Nephron (organoid): Measurements from ENCODE around the gene CLTCL1.
"Not testable (repeated sequence)": the region's sequence is repeated elsewhere in the genome, so short reads cannot be mapped to it uniquely, and the experiment has no call there.

ENCODE experiments used
- H3K27ac Mint-ChIP-seq, 3 experiments: 2 replicates each; pipeline ENCODE4 v1.8.0; 2020; ENCODE audit warnings: mixed read lengths in 3 of 3, mild to moderate bottlenecking in 2 of 3, moderate library complexity in 1 of 3
- H3K27me3 Mint-ChIP-seq: 2 replicates; pipeline ENCODE4 v1.8.0; 2021; ENCODE audit warnings: low read depth, mild to moderate bottlenecking, moderate library complexity, mixed read lengths
- H3K36me3 Mint-ChIP-seq: 2 replicates; pipeline ENCODE4 v1.8.0; 2020; ENCODE audit warnings: low read depth, mixed read lengths
- H3K4me1 Mint-ChIP-seq: 2 replicates; pipeline ENCODE4 v1.8.0; 2020; ENCODE audit warnings: mixed read lengths
- H3K4me3 Mint-ChIP-seq, 3 experiments: 2 replicates each; pipeline ENCODE4 v1.8.0; 2020; ENCODE audit warnings: mild to moderate bottlenecking in 3 of 3, mixed read lengths in 3 of 3, moderate library complexity in 2 of 3
- H3K9me3 Mint-ChIP-seq: 2 replicates; pipeline ENCODE4 v1.8.0; 2020; ENCODE audit warnings: mixed read lengths
- CTCF ChIP-seq, 3 experiments: fragments of 200-600 bp; sonication (generic); IDR thresholded peaks; one replicate each; pipeline ENCODE4 v1.5.0; 2021; ENCODE audit warnings: antibody characterized with exemption in 3 of 3; ENCODE audit not compliant: unreplicated experiment in 3 of 3

CLTCL1 gene

GRCh38 chr22:19168088-19168890 lies 123.2 kb downstream of the CLTCL1 start:
- H3K36me3 Mint-ChIP-seq = no peaks in the 10 kb centered on the region
- H3K4me3 Mint-ChIP-seq = peak overlapping the region; percentile 22 to 57 (median 29)
- peaks cover 74% of the 10 kb centered on the region for H3K27me3 Mint-ChIP-seq
- no peak for TF ChIP-seq CTCF (IDR thresholded peaks at IDR 0.05; ENCODE audit: unreplicated experiment in 3 of 3)
- H3K27ac Mint-ChIP-seq = no peak overlapping the region
- no peaks in the 10 kb centered on the region for H3K9me3 Mint-ChIP-seq
- peaks cover 21% of the 10 kb centered on the region for H3K4me1 Mint-ChIP-seq

GRCh38 chr22:19167106-19167869 lies 124.2 kb downstream of the CLTCL1 start:
- H3K36me3 Mint-ChIP-seq = no peaks in the 10 kb centered on the region
- peaks cover 11% of the 10 kb centered on the region for H3K4me1 Mint-ChIP-seq
- H3K27ac Mint-ChIP-seq = no peak overlapping the region
- H3K9me3 Mint-ChIP-seq = no peaks in the 10 kb centered on the region
- H3K4me3 Mint-ChIP-seq = peak overlapping the region in 2 of 3 experiments; percentile 23 to 44
- peaks cover 71% of the 10 kb centered on the region for H3K27me3 Mint-ChIP-seq
- no peak for TF ChIP-seq CTCF (IDR thresholded peaks at IDR 0.05; ENCODE audit: unreplicated experiment in 3 of 3)

GRCh38 chr22:19166421-19166820 lies 125.1 kb downstream of the CLTCL1 start:
- Mint-ChIP-seq H3K4me3 (no peak overlapping the region), H3K4me1 (peaks cover 7% of the 10 kb centered on the region), H3K36me3 (no peaks in the 10 kb centered on the region), H3K27me3 (peaks cover 71% of the 10 kb centered on the region), H3K27ac (no peak overlapping the region), H3K9me3 (no peaks in the 10 kb centered on the region)
- no peak for TF ChIP-seq CTCF (IDR thresholded peaks at IDR 0.05; ENCODE audit: unreplicated experiment in 3 of 3)

DNA sequence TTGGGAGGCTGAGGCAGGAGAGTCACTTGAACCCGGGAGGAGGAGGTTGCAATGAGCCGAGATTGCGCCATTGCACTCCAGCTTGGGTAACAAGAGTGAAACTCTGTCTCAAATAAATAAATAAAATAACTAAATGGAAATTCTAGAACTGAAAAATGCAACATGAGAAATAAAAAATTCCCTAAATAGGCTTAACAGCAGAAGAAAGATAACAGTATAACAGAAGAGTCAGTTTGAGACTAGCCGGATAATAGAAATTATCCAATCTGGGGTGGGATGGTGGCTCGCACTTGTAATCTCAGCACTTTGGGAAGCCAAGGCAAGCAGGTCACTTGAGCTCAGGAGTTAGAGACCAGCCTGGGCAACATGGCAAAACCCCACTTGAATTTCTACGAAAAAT lies 127.1 kb downstream of the CLTCL1 start:
- Mint-ChIP-seq H3K27ac (no peak overlapping the region), H3K9me3 (no peaks in the 10 kb centered on the region), H3K4me3 (no peak overlapping the region), H3K4me1 (no peaks in the 10 kb centered on the region), H3K27me3 (peaks cover 59% of the 10 kb centered on the region), H3K36me3 (no peaks in the 10 kb centered on the region)
- TF ChIP-seq CTCF (IDR thresholded peaks at IDR 0.05; ENCODE audit: unreplicated experiment in 3 of 3) = no peak

DNA sequence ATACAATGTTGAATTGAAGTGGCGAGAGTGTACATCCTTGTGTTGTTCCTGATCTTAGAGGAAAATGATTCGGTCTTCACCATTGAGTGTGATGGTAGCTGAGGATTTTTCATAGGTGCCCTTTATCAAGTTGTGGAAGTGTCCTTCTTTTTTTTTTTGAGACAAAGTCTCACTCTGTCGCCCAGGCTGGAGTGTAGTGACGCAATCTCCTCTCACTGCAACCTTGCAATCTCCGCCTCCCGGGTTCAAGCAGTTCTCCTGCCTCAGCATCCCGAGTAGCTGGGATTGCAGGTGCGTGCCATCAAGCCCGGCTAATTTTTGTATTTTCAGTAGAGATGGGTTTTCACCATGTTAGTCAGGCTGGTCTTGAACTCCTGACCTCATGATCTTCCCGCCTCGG lies 132.9 kb downstream of the CLTCL1 start:
- not testable (repeated sequence) for H3K9me3 Mint-ChIP-seq, H3K27ac Mint-ChIP-seq, H3K36me3 Mint-ChIP-seq, H3K4me3 Mint-ChIP-seq, H3K4me1 Mint-ChIP-seq
- H3K27me3 Mint-ChIP-seq = peaks cover 51% of the 10 kb centered on the region

- not testable (repeated sequence) for H3K4me1 Mint-ChIP-seq, H3K36me3 Mint-ChIP-seq
- peaks cover 13% of the 10 kb centered on the region for H3K9me3 Mint-ChIP-seq
These were observed 135.4 kb downstream of the CLTCL1 start for GRCh38 chr22:19156109-19156508.

More at GRCh38 chr22:19156109-19156508, 135.4 kb downstream of the CLTCL1 start:
- not testable (repeated sequence) for H3K27ac Mint-ChIP-seq, H3K4me3 Mint-ChIP-seq
- H3K27me3 Mint-ChIP-seq = peaks cover 74% of the 10 kb centered on the region
